Activated naive CD8-positive, alpha-beta T cell treated with anti-CD3 and anti-CD28 coated beads, Interleukin-2, amount 50 U/mL, for 16 hours (primary cell): Measurements from ENCODE around the gene KIAA0319L.

Experiments
- DNase-seq: peaks from one replicate; pipeline ENCODE4 v3.0.0-alpha.2; 2020; ENCODE audit warnings: low read depth, low spot score

Gene KIAA0319L

DNA sequence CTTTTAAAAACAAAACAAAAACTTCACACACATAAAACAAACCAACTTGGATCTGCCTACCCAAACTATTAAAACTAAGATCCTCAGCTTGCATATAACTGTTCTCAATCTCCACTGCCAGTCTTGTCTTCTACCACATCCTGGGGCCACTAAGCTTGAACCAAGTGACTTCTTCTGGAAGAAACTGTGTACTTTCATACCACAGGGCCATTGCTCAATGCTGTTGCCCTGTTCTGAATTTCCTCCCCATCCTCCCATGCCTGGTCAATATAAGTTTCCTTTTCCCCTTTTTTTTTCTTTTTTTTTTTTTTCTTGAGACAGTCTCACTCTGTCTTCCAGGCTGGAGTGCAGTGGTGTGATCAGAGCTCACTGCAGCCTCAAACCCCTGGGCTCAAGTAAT, 109.9 kb downstream of the KIAA0319L start:
- DNase-seq: no peak

DNA sequence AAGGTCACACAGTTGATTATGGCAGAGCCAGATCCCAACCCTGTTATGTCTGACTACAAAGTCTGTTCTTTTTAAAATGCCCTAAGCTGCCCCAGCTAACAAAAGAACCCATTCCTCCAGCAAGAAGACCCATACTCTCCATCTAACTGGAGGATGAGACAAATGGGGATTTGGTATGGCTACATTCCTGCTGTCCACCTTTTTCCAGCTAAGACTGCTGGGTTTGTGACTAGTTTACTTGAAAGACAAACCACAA, 112.8 kb downstream of the KIAA0319L start:
- DNase-seq: no peak

DNA sequence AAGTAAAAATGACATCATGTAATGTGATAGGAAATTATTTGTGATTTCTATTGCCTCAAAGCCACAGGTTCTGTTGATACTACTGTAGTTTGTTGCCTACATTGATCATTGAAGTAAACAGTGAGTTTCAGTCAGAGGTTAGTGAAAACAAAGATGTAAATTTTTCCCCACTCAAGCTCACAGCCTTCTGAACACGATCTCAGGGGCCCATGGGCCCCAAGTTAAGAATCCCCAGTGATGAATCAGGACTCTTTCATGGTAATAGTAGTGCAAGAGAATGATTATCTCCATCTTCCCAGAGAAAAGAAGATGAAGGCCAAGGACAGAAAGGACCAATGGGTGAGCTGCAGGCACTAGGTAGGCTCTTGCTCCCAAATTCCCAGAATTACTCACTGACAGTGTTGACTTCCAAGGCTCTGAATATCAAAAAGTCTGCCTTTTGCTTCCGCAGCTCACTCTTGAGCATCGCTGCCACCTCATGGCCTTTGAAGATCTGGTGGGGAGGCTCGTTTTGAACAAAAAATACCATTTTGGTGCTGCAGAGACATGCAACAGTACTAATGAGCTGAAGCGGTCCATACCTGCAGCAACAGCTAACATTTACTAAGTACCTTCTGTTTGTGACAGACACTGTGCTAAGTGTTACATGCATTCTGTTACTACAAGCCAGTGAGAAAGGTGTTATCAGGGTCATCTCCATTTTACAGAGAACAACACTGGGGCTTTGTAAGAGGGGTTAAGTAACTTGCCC, 113.3 kb downstream of the KIAA0319L start:
- DNase-seq: no peak

DNA sequence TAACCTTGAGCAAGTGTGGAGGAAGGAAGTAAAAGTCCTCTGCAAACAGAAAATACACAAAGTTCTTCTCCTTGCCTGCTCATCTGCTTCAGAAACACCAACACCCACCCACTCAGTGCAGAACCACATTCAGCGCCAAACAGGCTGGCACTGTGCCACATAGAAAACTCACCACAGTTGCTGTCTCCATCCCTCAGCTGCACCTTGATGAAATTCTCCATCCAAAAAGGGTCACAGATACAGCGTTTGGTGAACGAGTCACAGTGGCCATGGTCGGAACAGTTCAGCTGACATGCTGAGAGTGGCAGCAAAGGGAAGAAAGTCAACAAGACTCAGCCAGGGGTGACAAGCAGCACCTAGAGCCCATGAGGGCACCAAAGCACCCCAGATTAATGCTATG, 114.5 kb downstream of the KIAA0319L start:
- peak; percentile 22 for DNase-seq

DNA sequence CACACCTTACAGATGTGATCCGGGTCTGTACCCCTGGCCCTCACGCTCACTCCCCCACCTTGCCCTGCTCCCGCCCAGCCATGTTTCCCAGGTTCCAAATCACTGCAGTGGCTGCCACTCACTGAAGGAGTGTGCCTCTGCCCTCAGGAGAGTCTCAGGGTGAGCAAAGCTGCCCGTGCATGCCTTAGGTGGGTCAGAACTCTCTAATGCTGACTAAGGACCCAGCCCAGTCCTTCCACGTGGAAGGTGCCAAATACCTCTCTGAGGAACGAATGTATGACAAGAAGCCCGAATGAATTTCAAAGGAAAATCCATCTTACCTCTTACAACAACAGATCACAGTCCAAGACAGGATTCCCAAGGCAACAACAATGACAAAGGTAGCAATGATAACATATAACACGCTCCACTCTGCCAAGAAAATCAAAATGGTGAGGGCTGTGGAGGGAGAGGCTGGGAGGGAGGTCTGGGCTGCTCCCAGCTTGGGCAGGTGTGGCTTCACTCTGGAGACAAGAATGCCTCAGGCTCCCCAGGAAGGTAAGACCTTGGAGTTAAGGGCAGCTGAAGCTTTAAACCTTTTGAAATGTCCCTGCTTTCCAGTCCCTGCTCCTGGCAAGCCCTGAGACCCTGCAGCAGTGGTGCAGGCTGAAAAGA, 115.2 kb downstream of the KIAA0319L start:
- no peak for DNase-seq

DNA sequence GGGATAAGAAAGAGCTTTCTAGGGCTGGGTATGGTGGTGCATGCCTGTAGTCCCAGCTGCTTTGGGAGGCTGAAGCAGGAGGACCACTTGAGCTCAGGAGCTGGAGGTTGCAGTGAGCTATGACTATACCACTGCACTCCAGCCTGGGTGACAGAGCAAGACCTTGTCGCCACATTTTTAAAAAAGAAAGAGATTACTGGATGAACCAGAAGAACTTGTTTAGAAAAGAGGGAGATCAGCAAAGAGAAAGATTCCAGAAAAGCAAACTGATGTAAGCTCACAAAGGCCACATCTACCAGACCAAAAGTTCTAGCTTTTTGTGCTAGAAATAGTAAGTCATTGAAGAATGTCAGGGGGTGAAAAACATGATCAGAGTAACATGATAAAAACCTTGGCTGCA, 117.6 kb downstream of the KIAA0319L start:
- DNase-seq: no peak

DNA sequence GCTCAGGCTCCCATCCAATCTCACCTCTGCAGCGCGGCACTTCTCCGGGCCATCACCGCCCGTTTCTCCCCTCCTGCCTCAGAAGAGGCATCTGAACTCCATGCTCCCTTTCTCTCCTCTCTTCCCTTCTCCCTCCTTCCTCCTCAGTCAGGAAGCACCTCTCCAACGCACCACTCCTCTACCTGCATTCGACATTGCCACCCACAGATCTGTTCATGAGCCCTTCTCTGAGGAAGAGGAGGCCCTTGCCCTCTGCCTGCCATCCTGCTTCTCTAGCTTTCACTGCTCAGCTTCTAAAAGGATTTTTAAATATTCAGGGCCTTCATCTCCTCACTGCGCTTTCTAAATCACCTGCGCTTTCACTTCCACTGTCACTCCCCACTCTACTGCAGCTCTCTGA, 120.0 kb downstream of the KIAA0319L start:
- no peak for DNase-seq

DNA sequence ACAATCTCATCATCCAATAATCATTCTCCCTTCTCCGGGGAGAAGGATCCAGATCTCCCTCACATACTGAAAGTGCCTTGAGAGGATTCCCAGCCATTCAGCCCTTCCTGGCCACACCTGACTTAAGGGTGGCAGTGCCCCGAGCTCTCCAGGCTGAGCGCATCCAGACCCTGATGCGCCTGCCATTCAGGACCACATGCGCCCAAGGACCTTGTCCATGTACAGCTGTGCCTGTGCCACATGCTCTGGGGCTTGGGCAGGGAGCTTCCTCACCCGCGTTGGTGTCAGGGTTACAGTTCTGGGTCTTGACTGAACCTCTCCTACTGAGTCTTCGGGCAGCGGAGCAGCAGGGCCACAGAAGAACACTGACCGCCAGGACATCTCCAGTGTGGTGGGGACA, 121.1 kb downstream of the KIAA0319L start:
- no peak for DNase-seq

DNA sequence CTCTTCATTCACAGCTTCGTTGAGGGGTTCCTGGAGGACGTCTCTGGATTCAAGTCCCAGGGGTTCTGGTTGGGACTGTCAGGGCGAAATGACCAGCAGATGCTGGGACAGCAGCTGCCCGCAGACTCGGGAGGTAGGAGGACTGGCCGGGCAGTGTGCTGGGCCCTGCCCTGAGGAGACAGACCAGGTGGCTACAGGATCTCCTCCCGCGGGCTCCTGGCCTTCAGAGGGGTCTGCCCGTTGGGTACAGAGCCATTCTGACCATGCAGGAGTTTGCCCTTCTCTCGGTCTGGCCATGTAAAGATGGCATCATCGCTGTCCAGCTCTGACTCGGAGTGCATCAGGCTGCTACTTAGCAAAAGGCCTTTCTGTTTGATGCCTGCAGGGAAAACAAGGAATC, 122.5 kb downstream of the KIAA0319L start:
- no peak for DNase-seq

DNA sequence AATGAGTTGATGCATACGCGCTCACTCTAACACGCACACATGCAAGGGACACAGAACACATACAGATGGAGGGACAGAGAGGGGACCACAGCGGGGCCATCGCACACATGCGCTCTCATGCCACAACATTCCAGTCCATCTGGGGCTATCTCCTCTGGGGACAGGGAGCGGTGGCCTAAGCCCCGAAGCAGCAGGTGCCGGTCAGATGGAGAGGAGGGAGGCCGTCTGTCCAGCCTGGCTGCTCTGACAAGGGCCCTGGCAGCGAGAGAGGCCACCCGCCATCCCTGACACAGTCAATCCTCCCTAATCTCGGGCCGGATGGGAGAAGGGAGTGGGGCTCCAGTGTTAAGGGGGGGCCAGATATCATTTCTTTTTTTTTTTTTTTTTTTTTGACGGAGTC, 123.5 kb downstream of the KIAA0319L start:
- DNase-seq: no peak

DNA sequence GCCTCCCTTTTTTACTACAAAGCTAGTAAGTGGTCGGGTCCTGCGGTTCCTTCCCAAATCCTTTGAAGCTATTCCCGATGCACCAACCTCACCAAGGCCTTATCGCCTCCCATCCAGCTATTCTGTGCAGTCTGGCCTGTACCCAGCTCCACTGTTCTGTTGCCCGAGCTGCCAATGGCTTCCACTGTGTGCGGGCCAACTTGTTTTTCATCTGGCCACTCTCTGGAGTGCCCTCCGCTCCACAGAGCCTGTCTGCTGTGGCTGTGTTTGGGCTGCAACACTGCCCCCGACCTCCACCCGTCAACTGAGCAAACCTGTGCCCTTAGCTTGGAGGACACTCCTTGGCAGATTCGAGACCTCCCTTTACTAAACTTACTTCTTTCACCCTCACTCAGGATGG, 125.0 kb downstream of the KIAA0319L start:
- no peak for DNase-seq

DNA sequence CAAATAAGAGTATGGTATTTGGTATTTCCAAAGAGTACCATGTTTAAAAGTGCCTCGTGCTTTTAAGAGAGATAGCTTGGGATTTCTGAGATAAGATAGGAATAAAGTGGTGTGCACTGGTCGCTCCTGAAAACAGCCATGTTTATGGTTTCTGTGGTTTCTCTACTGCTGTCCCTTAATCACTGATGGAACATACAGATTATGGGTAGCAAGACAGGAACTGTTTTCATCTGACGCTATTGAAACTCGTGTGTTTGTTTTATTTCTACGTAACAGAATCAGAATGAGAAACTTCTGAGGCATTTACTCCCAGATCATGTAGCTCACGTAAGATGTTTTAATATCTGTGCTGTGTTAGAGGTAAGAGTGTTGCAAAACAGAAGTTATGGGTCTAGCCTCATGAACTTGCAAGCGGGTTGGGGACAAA, 126.0 kb downstream of the KIAA0319L start:
- DNase-seq: no peak

DNA sequence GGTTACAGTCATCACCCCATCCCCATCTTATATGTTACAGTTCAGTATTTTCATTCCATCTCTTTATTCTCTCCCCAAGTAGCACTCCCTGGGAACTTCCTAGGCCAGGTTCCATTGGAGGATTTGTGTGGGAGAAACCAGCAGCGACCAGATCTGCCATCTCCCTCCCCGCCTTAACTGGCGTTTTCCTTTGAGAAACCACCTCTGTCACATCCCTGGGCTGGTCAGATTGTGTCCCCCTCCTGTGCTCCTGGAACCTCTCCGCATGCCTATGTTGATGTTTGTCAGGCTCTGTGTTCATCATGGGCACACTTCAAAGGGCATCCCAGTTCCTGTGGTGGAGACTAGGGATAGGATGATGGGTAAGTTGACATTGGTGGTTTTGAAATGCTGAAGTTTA, 126.4 kb downstream of the KIAA0319L start:
- no peak for DNase-seq

DNA sequence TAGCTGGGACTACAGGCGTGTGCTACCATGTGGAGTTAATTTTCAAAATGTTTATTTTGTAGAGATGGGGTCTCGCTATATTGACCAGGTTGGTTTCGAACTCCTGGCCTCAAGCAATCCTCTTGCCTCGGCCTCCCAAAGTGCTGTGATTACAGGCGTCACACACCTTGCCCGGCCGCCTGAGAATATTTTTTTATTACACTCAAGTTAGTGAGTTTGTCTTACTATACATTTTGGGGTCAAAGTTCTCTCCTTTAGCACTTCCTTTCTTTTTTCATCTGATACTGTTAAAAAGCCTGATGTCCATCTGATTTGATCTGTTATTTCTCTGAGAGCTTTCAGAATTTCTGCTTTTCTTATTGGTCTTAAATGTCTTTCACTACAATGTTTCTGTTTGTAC, 128.8 kb downstream of the KIAA0319L start:
- DNase-seq: no peak

DNA sequence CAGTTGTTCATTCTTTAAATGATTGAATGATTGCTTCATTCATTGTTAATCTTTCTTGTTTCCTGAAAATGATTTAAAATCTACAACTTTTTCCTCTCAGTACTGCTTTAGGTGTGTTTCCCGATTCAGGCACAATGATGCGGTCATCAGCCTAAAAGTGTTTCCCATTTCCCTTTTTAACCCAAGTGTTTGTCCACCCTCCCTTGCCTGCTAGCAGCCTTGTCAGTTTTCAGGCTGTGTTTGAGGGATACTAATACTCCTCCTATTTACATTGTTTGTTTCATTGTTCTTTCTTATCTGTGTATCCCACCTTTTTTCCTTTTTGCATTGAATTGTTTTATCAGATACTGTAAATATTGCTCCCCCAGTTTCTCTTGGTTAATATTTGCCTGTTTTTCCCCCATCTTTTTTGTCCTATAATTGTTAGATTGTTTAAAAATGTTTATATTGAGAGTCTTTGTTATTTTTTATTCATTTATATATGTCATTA, 131.1 kb downstream of the KIAA0319L start:
- DNase-seq: no peak

DNA sequence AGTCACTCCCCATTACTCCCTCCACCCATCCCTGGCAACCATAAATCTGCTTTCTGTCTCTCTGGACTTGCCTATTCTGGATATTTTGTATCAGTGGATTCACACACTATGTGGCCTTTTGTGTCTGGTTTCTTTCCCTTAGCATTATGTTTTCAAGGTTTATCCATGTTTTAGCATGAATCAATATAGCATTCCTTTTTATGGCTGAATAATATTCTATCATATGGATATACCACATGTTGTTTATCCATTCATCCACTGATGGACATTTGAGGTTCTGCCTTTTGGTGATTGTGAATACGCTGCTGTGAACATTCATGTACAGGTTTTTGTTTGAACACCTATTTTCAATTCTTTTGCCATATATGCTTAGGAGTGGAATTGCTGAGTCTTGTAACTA, 148.3 kb downstream of the KIAA0319L start:
- DNase-seq: no peak

DNA sequence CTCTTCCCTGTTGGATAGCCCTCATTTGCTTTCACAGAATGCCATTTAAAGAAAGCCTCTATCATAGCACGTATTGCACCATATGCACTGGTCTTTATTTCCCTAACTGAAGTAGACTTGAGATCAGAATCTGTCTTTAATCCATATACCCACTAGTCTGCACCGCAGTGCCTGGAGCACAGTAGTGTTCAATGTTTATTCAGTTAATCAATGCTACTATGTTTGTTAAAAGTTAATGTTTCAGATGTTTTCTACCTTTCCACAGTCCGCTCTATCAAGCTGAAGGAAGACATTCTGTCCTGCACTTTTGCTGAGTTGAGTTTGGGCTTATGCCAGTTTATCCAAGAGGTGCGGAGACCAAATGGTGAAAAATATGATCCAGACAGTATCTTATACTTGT, 149.5 kb downstream of the KIAA0319L start:
- no peak for DNase-seq

DNA sequence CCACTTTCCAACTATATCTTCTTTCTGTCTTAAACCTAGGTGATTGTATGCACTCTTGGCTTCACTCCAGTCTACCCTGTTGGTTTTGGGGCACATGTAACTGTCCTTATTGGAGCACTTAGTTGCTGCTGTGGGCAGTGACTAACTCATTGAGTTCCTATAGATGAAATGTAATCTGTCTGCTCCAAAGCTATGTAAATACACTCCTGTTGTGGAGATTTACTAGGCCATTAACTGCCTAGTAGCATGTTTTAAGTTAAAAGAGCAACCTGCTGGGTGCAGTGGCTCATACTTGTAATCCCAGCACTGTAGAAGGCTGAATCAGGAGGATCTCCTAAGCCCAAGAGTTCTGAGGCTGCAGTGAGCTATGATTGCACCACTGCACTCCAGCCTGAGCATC, 151.1 kb downstream of the KIAA0319L start:
- no peak for DNase-seq

DNA sequence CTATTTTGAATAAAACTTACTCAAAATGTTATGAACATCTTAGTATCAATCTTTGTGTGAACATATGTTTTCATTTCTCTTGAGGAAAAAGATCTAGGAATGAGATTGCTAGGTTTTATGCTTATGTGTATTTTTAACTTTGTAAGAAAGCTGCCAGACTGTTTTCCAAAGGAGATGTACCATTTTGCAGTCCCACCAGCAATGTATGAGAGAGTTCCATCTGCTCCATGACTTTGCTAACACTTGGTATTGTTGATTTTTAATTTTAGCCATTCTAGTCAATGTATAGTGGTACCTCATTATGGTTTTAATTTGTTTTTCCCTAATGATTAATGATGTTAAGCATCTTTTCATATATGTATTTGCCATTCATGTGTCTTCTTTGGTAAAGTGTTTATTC, 156.2 kb downstream of the KIAA0319L start:
- no peak for DNase-seq

DNA sequence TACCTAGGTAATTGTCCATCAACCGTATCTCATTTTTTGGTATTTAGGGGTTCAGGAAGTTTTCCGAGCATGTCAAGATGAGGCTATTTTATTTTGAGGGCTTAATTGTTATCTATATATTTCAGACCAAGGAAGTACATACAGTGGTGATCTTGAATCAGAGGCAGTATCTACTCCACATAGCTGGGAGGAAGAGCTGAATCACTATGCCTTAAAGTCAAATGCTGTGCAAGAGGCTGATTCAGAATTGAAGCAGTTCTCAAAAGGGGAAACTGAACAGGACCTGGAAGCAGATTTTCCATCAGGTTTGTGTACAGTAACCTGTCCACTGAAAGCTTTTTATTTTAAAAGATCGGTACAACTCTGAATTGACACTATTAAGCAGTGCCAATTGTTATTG, 158.5 kb downstream of the KIAA0319L start:
- DNase-seq: no peak

DNA sequence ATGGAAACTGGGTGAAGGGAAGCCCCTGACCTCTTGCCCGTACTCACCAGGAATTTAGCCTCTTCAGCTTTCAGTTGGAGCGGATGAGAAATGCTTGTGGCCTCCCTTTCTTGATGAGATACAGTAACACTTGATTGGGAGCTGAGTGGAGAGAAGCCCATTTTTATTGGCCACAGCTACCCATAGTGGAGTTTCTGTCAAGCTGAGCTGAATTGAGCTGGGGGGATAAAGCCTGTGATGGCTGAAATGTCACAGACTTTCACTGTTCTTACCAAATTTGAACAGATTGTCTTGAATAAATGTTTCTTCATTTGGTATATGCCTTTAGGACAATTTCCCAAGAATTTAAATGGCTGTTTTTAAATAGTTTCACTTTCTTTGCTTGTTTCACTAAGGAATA, 162.8 kb downstream of the KIAA0319L start:
- no peak for DNase-seq

DNA sequence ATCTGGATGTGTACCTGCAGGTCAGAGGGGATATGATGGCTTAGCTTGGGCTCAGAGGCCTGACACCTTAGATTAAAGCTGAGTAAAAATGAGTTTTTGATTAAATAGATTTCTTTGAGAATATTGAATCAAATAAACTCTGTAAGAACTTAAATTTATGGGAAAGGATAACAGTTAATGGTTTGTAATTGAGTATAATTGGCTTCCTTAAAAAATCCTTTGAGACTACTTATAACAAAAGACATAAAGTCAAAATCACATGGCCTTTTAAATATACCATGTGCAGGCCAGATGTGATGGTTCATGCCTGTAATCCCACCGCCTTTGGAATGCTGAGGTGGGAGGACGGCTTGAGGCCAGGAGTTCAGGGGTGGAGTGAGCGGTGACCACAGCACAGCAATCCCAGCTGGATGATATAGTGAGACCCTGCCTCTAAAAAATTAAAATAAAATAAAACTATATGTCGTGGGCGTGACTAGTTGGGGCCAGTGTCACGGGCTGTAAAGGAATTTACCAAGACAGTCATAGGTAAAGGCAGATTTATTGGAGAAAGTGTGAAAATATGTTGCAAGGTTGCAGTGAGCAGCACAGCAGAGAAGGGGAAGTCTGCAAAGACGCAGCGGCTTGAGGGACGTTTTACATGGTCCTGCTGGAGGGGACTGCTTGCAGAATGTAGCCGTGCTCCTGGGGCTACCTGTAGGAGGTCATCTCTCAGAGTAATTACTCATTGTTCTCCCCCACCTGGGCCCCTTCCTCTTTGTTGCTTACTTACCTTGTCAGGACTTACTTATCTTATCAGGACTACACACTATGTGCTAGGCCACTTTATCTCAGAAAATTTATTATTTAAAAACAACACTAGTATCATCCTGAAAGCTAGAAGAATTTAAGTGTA, 166.4 kb downstream of the KIAA0319L start:
- no peak for DNase-seq

DNA sequence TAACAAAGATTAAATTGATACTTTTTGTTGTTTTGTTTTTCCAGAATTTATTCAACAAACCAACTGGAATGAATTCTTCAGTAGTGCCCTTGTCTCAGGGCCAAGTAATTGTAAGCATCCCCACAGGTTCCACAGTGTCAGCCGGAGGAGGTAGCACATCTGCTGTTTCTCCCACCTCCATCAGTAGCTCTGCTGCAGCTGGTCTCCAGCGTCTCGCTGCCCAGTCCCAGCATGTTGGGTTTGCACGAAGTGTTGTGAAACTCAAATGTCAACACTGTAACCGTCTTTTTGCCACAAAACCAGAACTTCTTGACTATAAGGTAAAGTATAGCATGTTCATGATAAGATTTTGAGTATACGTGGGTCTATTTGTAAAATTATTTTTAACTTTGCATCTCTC, 170.2 kb downstream of the KIAA0319L start:
- DNase-seq: no peak
